NCI-H526 (cell line): ENCODE data around the gene APELA.
A peak's percentile ranks its signal among the peaks of the same experiment; 100 is the strongest.

Experiments used
- DNase-seq, 2 experiments: peaks; one replicate each; lab custom pipeline; 2025; lab: John Stamatoyannopoulos, UW

APELA gene

GRCh38 chr4:164876700-164877324 is at the start of gene APELA:
APELA (plus strand) TSS chr4:164877178; CDS start chr4:164877332, 154 bp downstream.
- peak; percentile 93 to 94 for DNase-seq

GRCh38 chr4:164828955-164829354 is 48.0 kb upstream of the APELA start:
- DNase-seq: no peak

GRCh38 chr4:164846566-164846965 is 30.4 kb upstream of the APELA start:
- DNase-seq: peak in 1 of 2 experiments; percentile 29

- no peak for DNase-seq
Measured at GRCh38 chr4:164847016-164847415, 30.0 kb upstream of the APELA start.

- peak; percentile 42 to 53 for DNase-seq
Measured at GRCh38 chr4:164847967-164848649, 28.9 kb upstream of the APELA start.

- no peak for DNase-seq
Measured at GRCh38 chr4:164856396-164856795, 20.6 kb upstream of the APELA start.

GRCh38 chr4:164866817-164867490 is 10.0 kb upstream of the APELA start:
- DNase-seq: peak in 1 of 2 experiments; percentile 10

GRCh38 chr4:164871673-164872072 is 5.3 kb upstream of the APELA start:
- no peak for DNase-seq

- no peak for DNase-seq
Measured at GRCh38 chr4:164872481-164872880, 4.5 kb upstream of the APELA start.

GRCh38 chr4:164874789-164875188 is 2.2 kb upstream of the APELA start:
- DNase-seq: peak in 1 of 2 experiments; percentile 10

- peak in 1 of 2 experiments; percentile 36 for DNase-seq
Measured at GRCh38 chr4:164880489-164881262, 3.7 kb downstream of the APELA start.

GRCh38 chr4:164888096-164888715 is 11.2 kb downstream of the APELA start:
- no peak for DNase-seq

- no peak for DNase-seq
Measured at GRCh38 chr4:164890691-164891090, 13.7 kb downstream of the APELA start.

- no peak for DNase-seq
Measured at GRCh38 chr4:164892018-164892417, 15.0 kb downstream of the APELA start.

GRCh38 chr4:164894702-164895101 is 17.7 kb downstream of the APELA start:
- no peak for DNase-seq

GRCh38 chr4:164902608-164903007 is 25.6 kb downstream of the APELA start:
- no peak for DNase-seq

- DNase-seq: no peak
Measured at GRCh38 chr4:164904336-164904735, 27.4 kb downstream of the APELA start.

GRCh38 chr4:164904941-164905340 is 28.0 kb downstream of the APELA start:
- DNase-seq: no peak

- no peak for DNase-seq
Measured at GRCh38 chr4:164906368-164906767, 29.4 kb downstream of the APELA start.

GRCh38 chr4:164913506-164913905 is 36.5 kb downstream of the APELA start:
- DNase-seq: peak in 1 of 2 experiments; percentile 17

- no peak for DNase-seq
Measured at GRCh38 chr4:164918956-164919355, 42.0 kb downstream of the APELA start.
